ENCODE measurements around the gene CCM2L.

The CCM2L gene

GRCh38 chr20:32072168-32072750 lies 62.0 kb downstream of the CCM2L start:
- DNase-seq, result no peak

GRCh38 chr20:32075534-32075933 lies 65.3 kb downstream of the CCM2L start:
- no peak for DNase-seq
- in situ Hi-C loops (cut with HindIII; ENCODE audit: low pct_ligation_motif_present, low pct_unique_long_range_greater_than_20kb, low sequenced_read_pairs), result no loop called here

More at GRCh38 chr20:32072168-32072750, 62.0 kb downstream of the CCM2L start:
- in situ Hi-C loops (cut with HindIII; ENCODE audit: low pct_ligation_motif_present, low pct_unique_long_range_greater_than_20kb, low sequenced_read_pairs), result no loop called here

- DNase-seq, result no peak
- in situ Hi-C loops (cut with HindIII; ENCODE audit: low pct_ligation_motif_present, low pct_unique_long_range_greater_than_20kb, low sequenced_read_pairs), result no loop called here
These were observed 67.0 kb downstream of the CCM2L start for GRCh38 chr20:32077190-32077589.

GRCh38 chr20:32078322-32078721 lies 68.1 kb downstream of the CCM2L start:
- no peak for DNase-seq
- in situ Hi-C loops (cut with HindIII; ENCODE audit: low pct_ligation_motif_present, low pct_unique_long_range_greater_than_20kb, low sequenced_read_pairs), result no loop called here

GRCh38 chr20:32078791-32079190 lies 68.6 kb downstream of the CCM2L start:
- no peak for DNase-seq
- in situ Hi-C loops (cut with HindIII; ENCODE audit: low pct_ligation_motif_present, low pct_unique_long_range_greater_than_20kb, low sequenced_read_pairs), result no loop called here

GRCh38 chr20:32079655-32080109 lies 69.4 kb downstream of the CCM2L start:
- in situ Hi-C loops (cut with HindIII; ENCODE audit: low pct_ligation_motif_present, low pct_unique_long_range_greater_than_20kb, low sequenced_read_pairs), result no loop called here
- DNase-seq, result no peak

- DNase-seq, result no peak
- in situ Hi-C loops (cut with HindIII; ENCODE audit: low pct_ligation_motif_present, low pct_unique_long_range_greater_than_20kb, low sequenced_read_pairs), result no loop called here
These were observed 70.5 kb downstream of the CCM2L start for GRCh38 chr20:32080783-32081182.

Measured in ACHN (cell line).